ENCODE data around the gene HAP1.

DNA sequence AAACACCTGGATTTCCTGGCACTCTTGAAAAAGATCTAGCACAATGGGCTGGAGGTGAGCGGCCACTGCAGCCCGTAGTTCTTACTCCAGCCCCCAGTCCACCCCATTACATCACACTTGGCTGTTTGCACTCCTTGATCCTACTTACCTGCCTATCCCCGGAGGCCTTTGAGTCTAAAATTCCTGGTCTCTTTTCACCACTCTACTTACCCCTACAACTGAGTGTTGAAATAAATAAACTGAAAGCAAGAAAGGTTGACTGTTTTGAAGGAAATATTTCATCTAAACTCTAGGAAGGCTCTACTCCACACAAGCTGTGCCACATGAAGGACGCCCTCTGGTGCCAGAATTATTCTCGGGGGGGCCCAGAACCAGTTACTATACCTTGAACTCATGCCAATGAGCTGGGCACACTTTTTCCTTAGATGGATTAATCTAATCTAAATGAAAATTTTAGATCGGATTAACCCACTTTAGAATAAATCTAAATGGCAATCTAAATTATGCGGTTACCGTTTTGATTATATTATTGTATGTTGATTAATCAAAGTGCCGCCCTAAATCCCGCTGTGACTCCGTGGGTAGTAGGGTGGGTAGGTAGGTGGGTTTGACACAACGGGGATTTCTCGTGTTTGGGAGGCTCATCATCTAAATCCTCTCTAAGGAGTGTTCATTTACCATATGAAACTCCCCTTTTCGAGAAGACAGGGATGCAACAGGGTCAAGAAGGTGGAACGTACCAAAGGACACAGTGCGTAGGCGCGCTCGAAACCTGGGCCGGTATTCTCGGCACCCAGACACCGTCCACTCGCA, 46.4 kb downstream of the HAP1 start:
- TF ChIP-seq, protein P1, sequence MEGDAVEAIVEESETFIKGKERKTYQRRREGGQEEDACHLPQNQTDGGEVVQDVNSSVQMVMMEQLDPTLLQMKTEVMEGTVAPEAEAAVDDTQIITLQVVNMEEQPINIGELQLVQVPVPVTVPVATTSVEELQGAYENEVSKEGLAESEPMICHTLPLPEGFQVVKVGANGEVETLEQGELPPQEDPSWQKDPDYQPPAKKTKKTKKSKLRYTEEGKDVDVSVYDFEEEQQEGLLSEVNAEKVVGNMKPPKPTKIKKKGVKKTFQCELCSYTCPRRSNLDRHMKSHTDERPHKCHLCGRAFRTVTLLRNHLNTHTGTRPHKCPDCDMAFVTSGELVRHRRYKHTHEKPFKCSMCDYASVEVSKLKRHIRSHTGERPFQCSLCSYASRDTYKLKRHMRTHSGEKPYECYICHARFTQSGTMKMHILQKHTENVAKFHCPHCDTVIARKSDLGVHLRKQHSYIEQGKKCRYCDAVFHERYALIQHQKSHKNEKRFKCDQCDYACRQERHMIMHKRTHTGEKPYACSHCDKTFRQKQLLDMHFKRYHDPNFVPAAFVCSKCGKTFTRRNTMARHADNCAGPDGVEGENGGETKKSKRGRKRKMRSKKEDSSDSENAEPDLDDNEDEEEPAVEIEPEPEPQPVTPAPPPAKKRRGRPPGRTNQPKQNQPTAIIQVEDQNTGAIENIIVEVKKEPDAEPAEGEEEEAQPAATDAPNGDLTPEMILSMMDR (conservative IDR thresholded peaks at IDR 0.05): peak; percentile 77
- no peak for TF ChIP-seq ZFX (IDR thresholded peaks at IDR 0.05)

Data from C4-2B (cell line).